Naive B cell (primary cell): ENCODE data around the gene CENPX. TPM values are rescaled to one million over a fixed set of nuclear protein-coding genes. Genes with fewer than 3 reads are reported as not detected.

Source experiments
- ATAC-seq, 2 donors: fragments of 150-1000 bp; cut with Tn5 transposase; 2 replicates each; pipeline ENCODE4 v1.10.0; 2021; ENCODE audit warnings: low read depth in 2 of 2, mild to moderate bottlenecking in 2 of 2, moderate library complexity in 2 of 2
- DNase-seq: peaks from one replicate; pipeline ENCODE4 v3.0.0; 2022
- H3K27ac Mint-ChIP-seq, 6 donors: one replicate each; pipeline ENCODE4 v1.8.0; 2020 to 2022; ENCODE audit warnings: mild to moderate bottlenecking in 6 of 6, mixed read lengths in 6 of 6, moderate library complexity in 5 of 6, inconsistent platforms in 2 of 6
- H3K27me3 Mint-ChIP-seq, 3 donors: one replicate each; pipeline ENCODE4 v1.8.0; 2021 to 2022; ENCODE audit warnings: mixed read lengths in 3 of 3, mild to moderate bottlenecking in 1 of 3
- H3K36me3 Mint-ChIP-seq, 2 donors: one replicate each; pipeline ENCODE4 v1.8.0; 2020 to 2022; ENCODE audit warnings: mixed read lengths in 2 of 2, inconsistent platforms in 1 of 2, mild to moderate bottlenecking in 1 of 2
- H3K4me1 Mint-ChIP-seq, 3 donors: one replicate each; pipeline ENCODE4 v1.8.0; 2020 to 2022; ENCODE audit warnings: mixed read lengths in 3 of 3, inconsistent platforms in 1 of 3, mild to moderate bottlenecking in 1 of 3, moderate library complexity in 1 of 3
- H3K4me3 Mint-ChIP-seq, 8 donors: one replicate each; pipeline ENCODE4 v1.8.0; 2020 to 2022; ENCODE audit warnings: mild to moderate bottlenecking in 8 of 8, mixed read lengths in 8 of 8, moderate library complexity in 8 of 8, inconsistent platforms in 2 of 8
- H3K9me3 Mint-ChIP-seq, 7 donors: one replicate each; pipeline ENCODE4 v1.8.0; 2020 to 2022; ENCODE audit warnings: mixed read lengths in 7 of 7, mild to moderate bottlenecking in 5 of 7, inconsistent platforms in 2 of 7, moderate library complexity in 1 of 7
- polyA plus RNA-seq, 6 donors: library from polyadenylated mRNA; unstranded; fragments of 300-500 nt; fragmentation: Illumina TruSeq; gene quantifications; one replicate each; pipeline ENCODE4 v1.2.3, GENCODE V29; 2021; ENCODE audit warnings: low read depth in 6 of 6

CENPX gene
- polyA plus RNA-seq, 6 donors from 2014 or later = 52.6 to 77.6 (median 58.3) TPM

GRCh38 chr17:82059272-82060000, 36.8 kb upstream of the CENPX start:
- ATAC-seq (no peak), DNase-seq (no peak)
- Mint-ChIP-seq H3K4me3 (no peak overlapping the region), H3K36me3 (no peaks in the 10 kb centered on the region), H3K4me1 (peaks cover 0 to 4% (median 0%) of the 10 kb centered on the region in 3 donors), H3K27me3 (no peaks in the 10 kb centered on the region), H3K27ac (no peak overlapping the region), H3K9me3 (no peaks in the 10 kb centered on the region)

GRCh38 chr17:82058855-82059249, 36.2 kb upstream of the CENPX start:
- Mint-ChIP-seq H3K27me3 (no peaks in the 10 kb centered on the region), H3K27ac (peak overlapping the region in 1 of 6 donors; percentile 82), H3K4me1 (peaks cover 0 to 4% (median 0%) of the 10 kb centered on the region in 3 donors), H3K36me3 (no peaks in the 10 kb centered on the region), H3K9me3 (no peaks in the 10 kb centered on the region), H3K4me3 (no peak overlapping the region)
- ATAC-seq = no peak
- no peak for DNase-seq

- Mint-ChIP-seq H3K27me3 (no peaks in the 10 kb centered on the region), H3K27ac (peak overlapping the region in 2 of 6 donors; percentile 15 to 82), H3K4me3 (no peak overlapping the region), H3K36me3 (no peaks in the 10 kb centered on the region), H3K9me3 (no peaks in the 10 kb centered on the region), H3K4me1 (peaks cover 0 to 4% (median under 1%) of the 10 kb centered on the region in 3 donors)
- ATAC-seq (no peak), DNase-seq (no peak)
Observed at GRCh38 chr17:82058230-82058854, 35.7 kb upstream of the CENPX start.

GRCh38 chr17:82056729-82057621, 34.3 kb upstream of the CENPX start:
- ATAC-seq = no peak
- Mint-ChIP-seq H3K9me3 (no peaks in the 10 kb centered on the region), H3K4me3 (no peak overlapping the region), H3K27me3 (no peaks in the 10 kb centered on the region), H3K36me3 (no peaks in the 10 kb centered on the region), H3K27ac (no peak overlapping the region), H3K4me1 (peaks cover 0 to 8% (median 4%) of the 10 kb centered on the region in 3 donors)
- DNase-seq = no peak

GRCh38 chr17:82055965-82056728, 33.5 kb upstream of the CENPX start:
- no peak for DNase-seq
- no peaks in the 10 kb centered on the region for H3K27me3 Mint-ChIP-seq
- no peaks in the 10 kb centered on the region for H3K36me3 Mint-ChIP-seq
- no peaks in the 10 kb centered on the region for H3K9me3 Mint-ChIP-seq
- H3K4me1 Mint-ChIP-seq = peaks cover 0 to 8% (median 4%) of the 10 kb centered on the region in 3 donors
- ATAC-seq = no peak
- H3K27ac Mint-ChIP-seq = no peak overlapping the region
- H3K4me3 Mint-ChIP-seq = peak overlapping the region in 2 of 8 donors; percentile 38 to 52

- ATAC-seq = no peak
- Mint-ChIP-seq H3K27ac (peak overlapping the region in 2 of 6 donors; percentile 38 to 47), H3K4me3 (peak overlapping the region in 5 of 8 donors; percentile 22 to 60 (median 38))
Observed at GRCh38 chr17:82055023-82055964, 32.6 kb upstream of the CENPX start.

GRCh38 chr17:82054351-82055022, 31.8 kb upstream of the CENPX start:
- Mint-ChIP-seq H3K9me3 (no peaks in the 10 kb centered on the region), H3K4me3 (peak overlapping the region in 4 of 8 donors; percentile 26 to 74 (median 58)), H3K27me3 (no peaks in the 10 kb centered on the region), H3K27ac (peak overlapping the region in 1 of 6 donors; percentile 47), H3K4me1 (peaks cover 3 to 13% (median 10%) of the 10 kb centered on the region in 3 donors), H3K36me3 (no peaks in the 10 kb centered on the region)
- DNase-seq = no peak
- ATAC-seq = no peak

More at GRCh38 chr17:82055023-82055964, 32.6 kb upstream of the CENPX start:
- no peak for DNase-seq
- no peaks in the 10 kb centered on the region for H3K27me3 Mint-ChIP-seq
- H3K36me3 Mint-ChIP-seq = no peaks in the 10 kb centered on the region
- peaks cover 3 to 13% (median 10%) of the 10 kb centered on the region in 3 donors for H3K4me1 Mint-ChIP-seq
- no peaks in the 10 kb centered on the region for H3K9me3 Mint-ChIP-seq

- peaks cover 3 to 13% (median 10%) of the 10 kb centered on the region in 3 donors for H3K4me1 Mint-ChIP-seq
- peak overlapping the region; percentile 62 to 90 (median 77) for H3K4me3 Mint-ChIP-seq
- DNase-seq (no peak), ATAC-seq (no peak)
- H3K36me3 Mint-ChIP-seq = no peaks in the 10 kb centered on the region
- H3K9me3 Mint-ChIP-seq = no peaks in the 10 kb centered on the region
- no peaks in the 10 kb centered on the region for H3K27me3 Mint-ChIP-seq
- H3K27ac Mint-ChIP-seq = peak overlapping the region in 1 of 6 donors; percentile 54
Observed at GRCh38 chr17:82053556-82054263, 31.0 kb upstream of the CENPX start.

GRCh38 chr17:82053130-82053529, 30.5 kb upstream of the CENPX start:
- ATAC-seq = no peak
- H3K27ac Mint-ChIP-seq = no peak overlapping the region
- DNase-seq = no peak
- H3K9me3 Mint-ChIP-seq = no peaks in the 10 kb centered on the region
- peak overlapping the region; percentile 62 to 90 (median 77) for H3K4me3 Mint-ChIP-seq
- peaks cover 3 to 13% (median 10%) of the 10 kb centered on the region in 3 donors for H3K4me1 Mint-ChIP-seq
- H3K27me3 Mint-ChIP-seq = no peaks in the 10 kb centered on the region
- no peaks in the 10 kb centered on the region for H3K36me3 Mint-ChIP-seq

- DNase-seq (no peak), ATAC-seq (no peak)
- H3K4me3 Mint-ChIP-seq = peak overlapping the region; percentile 62 to 90 (median 77)
- peak overlapping the region in 2 of 6 donors; percentile 47 to 66 for H3K27ac Mint-ChIP-seq
- H3K9me3 Mint-ChIP-seq = no peaks in the 10 kb centered on the region
- peaks cover 3 to 13% (median 10%) of the 10 kb centered on the region in 3 donors for H3K4me1 Mint-ChIP-seq
- no peaks in the 10 kb centered on the region for H3K36me3 Mint-ChIP-seq
- H3K27me3 Mint-ChIP-seq = no peaks in the 10 kb centered on the region
Observed at GRCh38 chr17:82052638-82053059, 30.0 kb upstream of the CENPX start.
